Trophoblast cell (in vitro differentiated cells and primary cell): ENCODE data around the gene AIMP1.

ENCODE experiments used
- DNase-seq, 2 donors: peaks; one replicate each; pipeline ENCODE4 v3.0.0-alpha.2; 2016
- H2AFZ ChIP-seq: 2 replicates; pipeline ENCODE4 v1.6.1; 2013; ENCODE audit warnings: low read length, moderate library complexity, mild to moderate bottlenecking; ENCODE audit not compliant: insufficient read depth, poor library complexity
- H2AK5ac ChIP-seq: 2 replicates; pipeline ENCODE4 v1.6.1; 2013; ENCODE audit warnings: mild to moderate bottlenecking, low read length
- H2BK120ac ChIP-seq: 2 replicates; pipeline ENCODE4 v1.6.1; 2013; ENCODE audit warnings: low read length, mild to moderate bottlenecking, moderate library complexity; ENCODE audit not compliant: insufficient read depth, poor library complexity
- H2BK12ac ChIP-seq: 2 replicates; pipeline ENCODE4 v1.6.1; 2013; ENCODE audit warnings: mild to moderate bottlenecking, low read length, moderate library complexity
- H2BK5ac ChIP-seq: 2 replicates; pipeline ENCODE4 v1.6.1; 2013; ENCODE audit warnings: low read length, low read depth, moderate library complexity, mild to moderate bottlenecking; ENCODE audit not compliant: poor library complexity
- H3K14ac ChIP-seq: 2 replicates; pipeline ENCODE4 v1.6.1; 2013; ENCODE audit warnings: mild to moderate bottlenecking, low read length
- H3K18ac ChIP-seq: 2 replicates; pipeline ENCODE4 v1.6.1; 2013; ENCODE audit warnings: mild to moderate bottlenecking, low read length
- H3K23ac ChIP-seq: 2 replicates; pipeline ENCODE4 v1.6.1; 2013; ENCODE audit warnings: low read length
- H3K27ac ChIP-seq: 2 replicates; pipeline ENCODE4 v1.5.1; 2013; ENCODE audit warnings: low read depth, mild to moderate bottlenecking, inconsistent platforms, low read length, moderate library complexity
- H3K27me3 ChIP-seq: 2 replicates; pipeline ENCODE4 v1.6.1; 2013; ENCODE audit warnings: inconsistent platforms, mild to moderate bottlenecking, low read length, moderate library complexity; ENCODE audit not compliant: insufficient read depth
- H3K36me3 ChIP-seq, 2 experiments: 1 replicate in 1 of 2; 2 replicates in 1 of 2; pipeline ENCODE4 v1.6.1; 2013; ENCODE audit warnings: low read length in 2 of 2, mild to moderate bottlenecking in 2 of 2, moderate library complexity in 1 of 2; ENCODE audit not compliant: insufficient read depth in 2 of 2, control insufficient read depth in 1 of 2
- H3K4ac ChIP-seq: 2 replicates; pipeline ENCODE4 v1.6.1; 2013; ENCODE audit warnings: low read depth, mild to moderate bottlenecking, low read length, moderate library complexity
- H3K4me1 ChIP-seq, 2 experiments: 1 replicate in 1 of 2; 2 replicates in 1 of 2; pipeline ENCODE4 v1.6.1; 2013; ENCODE audit warnings: low read length in 2 of 2, mild to moderate bottlenecking in 2 of 2, moderate library complexity in 1 of 2; ENCODE audit not compliant: insufficient read depth in 2 of 2, control insufficient read depth in 1 of 2
- H3K4me2 ChIP-seq: 2 replicates; pipeline ENCODE4 v1.6.1; 2013; ENCODE audit warnings: inconsistent platforms, mild to moderate bottlenecking, low read length, moderate library complexity
- H3K4me3 ChIP-seq: 2 replicates; pipeline ENCODE4 v1.5.1; 2013; ENCODE audit warnings: mild to moderate bottlenecking, low read depth, low read length, inconsistent platforms
- H3K79me1 ChIP-seq: one replicate; pipeline ENCODE4 v1.6.1; 2013; ENCODE audit warnings: low read length
- H3K79me2 ChIP-seq: 2 replicates; pipeline ENCODE4 v1.6.1; 2013; ENCODE audit warnings: low read length, mild to moderate bottlenecking; ENCODE audit not compliant: control insufficient read depth, insufficient read depth, poor library complexity
- H3K9ac ChIP-seq: 2 replicates; pipeline ENCODE4 v1.6.1; 2013; ENCODE audit warnings: mild to moderate bottlenecking, low read length
- H3K9me3 ChIP-seq: 2 replicates; pipeline ENCODE4 v1.6.1; 2013; ENCODE audit warnings: low read depth, mild to moderate bottlenecking, control low read depth, inconsistent platforms, low read length; ENCODE audit not compliant: insufficient read depth
- H4K12ac ChIP-seq: 2 replicates; pipeline ENCODE4 v1.6.1; 2013; ENCODE audit warnings: low read depth, mild to moderate bottlenecking, low read length, moderate library complexity
- H4K8ac ChIP-seq: 2 replicates; pipeline ENCODE4 v1.6.1; 2013; ENCODE audit warnings: low read depth, mild to moderate bottlenecking, low read length, moderate library complexity
- H4K91ac ChIP-seq: one replicate; pipeline ENCODE4 v1.6.1; 2013; ENCODE audit warnings: low read depth, mild to moderate bottlenecking, low read length, moderate library complexity
- WGBS: extraction: QIAGEN DNeasy Blood & Tissue Kit; methylation state at CpG from one replicate; pipeline ENCODE4 v1.1.7; 2013; ENCODE audit warnings: missing lambda C conversion rate; ENCODE audit not compliant: insufficient read length, insufficient coverage; ENCODE audit errors: extremely low coverage; 5-methylcytosine and 5-hydroxymethylcytosine counted together

Gene AIMP1

DNA sequence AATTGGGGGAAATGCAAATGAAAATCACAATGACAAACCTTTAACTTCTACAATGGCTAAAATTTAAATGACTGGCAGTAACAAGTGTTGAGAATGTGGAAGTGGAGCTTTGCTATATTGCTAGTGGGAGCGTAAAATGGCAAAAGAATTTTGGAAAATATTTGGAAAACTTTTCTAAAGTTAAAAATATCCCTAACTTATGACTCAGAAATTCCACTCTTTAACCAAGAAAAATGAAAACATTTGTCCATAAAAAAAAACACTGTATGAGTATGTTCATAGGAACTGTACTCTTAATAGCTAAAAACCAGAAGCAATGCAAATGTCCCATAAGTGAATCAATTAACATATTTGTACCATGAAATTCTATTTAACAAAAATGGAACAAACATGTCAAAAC is 4.0 kb upstream of the AIMP1 start:
- no peak overlapping the region for H2AK5ac ChIP-seq
- H4K12ac ChIP-seq = no peak overlapping the region
- H3K4me3 ChIP-seq = no peak overlapping the region
- H3K23ac ChIP-seq = no peak overlapping the region
- H2AFZ ChIP-seq = no peak overlapping the region
- no peak overlapping the region for H2BK120ac ChIP-seq
- DNase-seq = peak in 1 of 2 donors; percentile 48
- no peaks in the 10 kb centered on the region for H3K27me3 ChIP-seq
- peaks cover 0 to 2% of the 10 kb centered on the region in 2 experiments for H3K4me1 ChIP-seq
- no CpG with 5 or more reads among the region's 1 CpG for WGBS
- no peak overlapping the region for H2BK12ac ChIP-seq
- H3K9me3 ChIP-seq = no peaks in the 10 kb centered on the region
- no peak overlapping the region for H3K4ac ChIP-seq
- no peak overlapping the region for H3K18ac ChIP-seq
- H3K4me2 ChIP-seq = no peak overlapping the region
- H3K36me3 ChIP-seq = no peaks in the 10 kb centered on the region
- H3K79me2 ChIP-seq = peaks cover 5% of the 10 kb centered on the region
- H4K91ac ChIP-seq = no peak overlapping the region
- no peak overlapping the region for H4K8ac ChIP-seq
- no peak overlapping the region for H3K27ac ChIP-seq
- no peak overlapping the region for H3K14ac ChIP-seq
- H3K9ac ChIP-seq = no peak overlapping the region
- H3K79me1 ChIP-seq = peaks cover 12% of the 10 kb centered on the region
- no peak overlapping the region for H2BK5ac ChIP-seq

DNA sequence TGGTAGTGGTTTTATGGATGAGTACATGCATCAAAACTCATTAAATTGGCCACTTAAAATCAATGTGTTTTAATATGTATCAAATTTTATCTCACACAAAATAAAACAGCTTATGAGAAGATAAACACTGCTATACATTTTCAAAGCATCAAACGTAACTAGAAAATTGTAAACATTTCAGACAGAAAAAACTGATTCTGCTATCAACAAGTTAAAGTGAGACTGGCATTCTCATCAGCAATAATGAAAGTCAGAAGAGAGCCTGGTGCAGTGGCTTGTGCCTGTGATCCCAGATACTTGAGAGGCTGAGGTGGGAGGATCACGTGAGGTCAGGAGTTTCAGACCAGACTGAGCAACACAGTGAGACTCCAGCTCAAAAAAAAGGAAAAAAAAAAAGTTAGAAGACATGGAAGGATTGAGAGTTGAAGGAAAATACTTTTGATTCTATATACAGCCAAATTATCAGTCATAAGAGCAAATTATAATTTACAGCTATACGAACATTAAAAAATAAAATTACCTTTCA is 3.3 kb upstream of the AIMP1 start:
- no peak overlapping the region for H3K18ac ChIP-seq
- no peaks in the 10 kb centered on the region for H3K27me3 ChIP-seq
- H3K23ac ChIP-seq = no peak overlapping the region
- H4K12ac ChIP-seq = no peak overlapping the region
- H4K91ac ChIP-seq = no peak overlapping the region
- no peak overlapping the region for H2AK5ac ChIP-seq
- no peak overlapping the region for H2AFZ ChIP-seq
- H2BK12ac ChIP-seq = no peak overlapping the region
- H3K4me3 ChIP-seq = no peak overlapping the region
- no peak overlapping the region for H2BK5ac ChIP-seq
- peaks cover 0 to 2% of the 10 kb centered on the region in 2 experiments for H3K4me1 ChIP-seq
- no peak overlapping the region for H3K4me2 ChIP-seq
- no peaks in the 10 kb centered on the region for H3K36me3 ChIP-seq
- H4K8ac ChIP-seq = no peak overlapping the region
- no peaks in the 10 kb centered on the region for H3K9me3 ChIP-seq
- no peak overlapping the region for H3K27ac ChIP-seq
- H3K79me1 ChIP-seq = peaks cover 12% of the 10 kb centered on the region
- H2BK120ac ChIP-seq = no peak overlapping the region
- no CpG with 5 or more reads among the region's 3 CpGs for WGBS
- no peak for DNase-seq
- H3K14ac ChIP-seq = no peak overlapping the region
- H3K9ac ChIP-seq = no peak overlapping the region
- H3K79me2 ChIP-seq = peaks cover 5% of the 10 kb centered on the region
- H3K4ac ChIP-seq = no peak overlapping the region

DNA sequence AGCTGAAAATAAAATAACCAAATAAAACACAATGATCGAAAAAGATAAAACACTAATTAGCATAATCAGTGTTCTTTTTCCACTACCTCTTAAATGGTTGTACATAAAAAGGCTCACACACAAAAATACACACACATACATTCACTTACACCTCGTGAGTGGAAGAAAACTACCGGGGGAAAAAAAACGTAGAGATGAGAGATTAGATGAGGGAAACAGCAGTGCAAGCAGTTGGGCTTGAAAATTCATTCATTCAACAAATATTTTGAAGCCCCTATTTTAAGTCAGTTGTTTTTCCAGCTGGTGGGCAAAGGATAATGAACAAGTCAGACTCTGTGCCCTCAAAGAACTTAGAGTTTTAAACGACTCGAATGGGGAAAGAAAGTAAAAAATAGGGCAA is 1.4 kb upstream of the AIMP1 start:
- no peak overlapping the region for H3K18ac ChIP-seq
- H3K14ac ChIP-seq = no peak overlapping the region
- H3K23ac ChIP-seq = no peak overlapping the region
- peak overlapping the region; percentile 98 for H3K4me2 ChIP-seq
- H3K36me3 ChIP-seq = no peaks in the 10 kb centered on the region
- DNase-seq = peak in 1 of 2 donors; percentile 43
- no peak overlapping the region for H2AFZ ChIP-seq
- H3K9ac ChIP-seq = no peak overlapping the region
- no peak overlapping the region for H4K8ac ChIP-seq
- no peak overlapping the region for H2BK12ac ChIP-seq
- H4K12ac ChIP-seq = no peak overlapping the region
- H3K27me3 ChIP-seq = no peaks in the 10 kb centered on the region
- H3K27ac ChIP-seq = peak overlapping the region; percentile 25
- peaks cover 5% of the 10 kb centered on the region for H3K79me2 ChIP-seq
- no peak overlapping the region for H2BK5ac ChIP-seq
- H2BK120ac ChIP-seq = no peak overlapping the region
- no CpG with 5 or more reads among the region's 6 CpGs for WGBS
- no peaks in the 10 kb centered on the region for H3K9me3 ChIP-seq
- H3K4ac ChIP-seq = no peak overlapping the region
- H4K91ac ChIP-seq = no peak overlapping the region
- H3K4me3 ChIP-seq = no peak overlapping the region
- H2AK5ac ChIP-seq = no peak overlapping the region
- H3K79me1 ChIP-seq = peaks cover 12% of the 10 kb centered on the region
- H3K4me1 ChIP-seq = peaks cover 0 to 2% of the 10 kb centered on the region in 2 experiments

DNA sequence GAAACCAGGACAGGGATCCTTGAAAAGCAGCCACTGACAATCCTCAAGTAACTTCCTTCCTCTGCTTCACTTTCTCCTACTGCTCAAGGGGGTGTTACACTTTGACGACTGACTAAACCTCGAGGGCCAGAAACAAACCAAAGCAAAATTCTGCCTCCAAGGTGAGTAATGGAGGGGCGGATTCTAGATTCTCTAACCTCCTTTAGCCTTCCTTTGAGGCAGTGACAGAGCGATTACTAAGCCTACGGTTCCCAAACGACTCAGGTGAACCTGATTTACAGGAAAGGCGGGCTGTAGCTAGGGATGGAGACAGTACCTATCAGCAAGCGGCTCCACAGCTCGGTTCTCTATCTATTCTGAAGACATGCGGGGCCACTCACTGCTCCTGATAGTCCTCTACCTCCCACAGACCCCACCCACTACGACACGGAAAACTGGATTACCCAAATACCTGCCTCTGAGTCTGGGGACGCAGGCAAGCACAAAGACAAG is 828 bp upstream of the AIMP1 start:
- Histone ChIP-seq H2AFZ (peak overlapping the region; percentile 77), H2BK120ac (peak overlapping the region; percentile 54), H3K79me1 (peaks cover 12% of the 10 kb centered on the region), H3K18ac (peak overlapping the region; percentile 74), H2BK5ac (peak overlapping the region; percentile 67), H2BK12ac (no peak overlapping the region), H3K36me3 (no peaks in the 10 kb centered on the region), H3K79me2 (peaks cover 5% of the 10 kb centered on the region), H3K9me3 (no peaks in the 10 kb centered on the region), H4K91ac (peak overlapping the region; percentile 87), H3K4me2 (peak overlapping the region; percentile 98), H3K23ac (no peak overlapping the region), H3K4ac (peak overlapping the region; percentile 39), H4K8ac (peak overlapping the region; percentile 93), H3K9ac (peak overlapping the region; percentile 86), H3K4me1 (peaks cover 0 to 2% of the 10 kb centered on the region in 2 experiments), H4K12ac (peak overlapping the region; percentile 82), H3K14ac (peak overlapping the region; percentile 81), H3K27ac (peak overlapping the region; percentile 87), H2AK5ac (peak overlapping the region; percentile 27), H3K27me3 (no peaks in the 10 kb centered on the region), H3K4me3 (peak overlapping the region; percentile 92)
- WGBS = no CpG with 5 or more reads among the region's 13 CpGs
- peak; percentile 96 to 99 for DNase-seq
